Measurements from ENCODE around the gene IL15RA.

IL15RA gene

DNA sequence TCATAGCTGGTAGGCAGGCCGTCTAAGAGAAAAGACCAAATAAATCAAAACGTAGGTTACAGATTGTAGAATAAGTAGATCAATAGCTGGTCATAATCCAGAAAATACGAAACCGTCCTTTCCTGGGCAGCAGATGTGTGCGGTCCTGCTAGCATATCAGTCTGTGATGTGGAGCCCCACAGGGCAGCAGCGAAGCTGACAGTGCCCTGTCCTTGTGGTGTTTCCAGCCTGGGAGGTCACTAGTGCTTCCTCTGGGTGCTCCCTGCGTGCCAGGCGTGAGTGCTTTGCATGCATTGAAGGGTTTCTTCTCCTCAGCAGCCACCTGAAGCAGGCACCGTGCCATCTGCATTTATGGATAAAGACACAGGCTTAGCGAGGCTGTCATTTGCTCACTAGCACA is 41.7 kb downstream of the IL15RA start:
- H3K9ac ChIP-seq (ENCODE audit: low read depth in 1 of 2, low read length in 2 of 2), result no peak overlapping the region
- peaks cover 31 to 65% of the 10 kb centered on the region in 2 donors for H3K36me3 ChIP-seq (ENCODE audit: control insufficient read depth in 1 of 2, insufficient read depth in 2 of 2, low read length in 2 of 2)
- H3K4me3 ChIP-seq (ENCODE audit: low read depth in 1 of 2, low read length in 2 of 2), result no peak overlapping the region
- no peak overlapping the region for H3K27ac ChIP-seq (ENCODE audit: low read depth, low read length)
- H3K4me1 ChIP-seq (ENCODE audit: control insufficient read depth in 1 of 2, insufficient read depth in 2 of 2, low read length in 2 of 2), result no peaks in the 10 kb centered on the region
- H3K27me3 ChIP-seq (ENCODE audit: control insufficient read depth in 1 of 2, insufficient read depth in 2 of 2, low read length in 2 of 2), result no peaks in the 10 kb centered on the region
- H3K9me3 ChIP-seq (ENCODE audit: control insufficient read depth in 1 of 2, low read length in 2 of 2), result no peaks in the 10 kb centered on the region

DNA sequence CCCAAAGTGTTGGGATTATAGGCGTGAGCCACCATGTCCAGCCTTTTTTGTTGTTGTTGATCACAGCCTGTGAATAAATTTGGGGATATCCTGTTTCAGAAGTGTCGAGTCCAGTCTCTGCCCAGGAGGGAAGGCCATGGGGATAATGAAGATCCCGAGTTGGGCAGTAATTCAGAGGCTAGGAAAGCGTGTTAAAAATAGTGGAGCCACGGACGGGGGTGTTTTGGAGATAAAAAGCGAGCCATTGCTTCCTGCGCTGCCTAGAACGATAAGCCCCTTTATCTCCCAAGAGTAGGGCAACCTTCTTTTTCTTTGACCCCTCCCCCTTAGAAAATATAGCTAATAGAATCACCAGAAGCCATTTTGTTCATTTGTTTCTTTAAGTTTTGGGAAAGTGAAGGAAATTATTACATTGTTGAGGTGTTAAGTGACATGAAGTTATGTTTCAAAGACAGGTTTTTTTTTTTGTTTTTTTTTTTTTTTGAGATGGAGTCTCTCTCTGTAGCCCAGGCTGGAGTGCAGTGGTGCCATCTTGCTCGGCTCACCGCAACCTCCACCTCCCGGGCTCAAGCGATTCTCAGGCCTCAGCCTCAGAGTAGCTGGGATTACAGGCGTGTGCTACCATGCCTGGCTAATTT is 43.3 kb downstream of the IL15RA start:
- Histone ChIP-seq H3K9ac (ENCODE audit: low read depth in 1 of 2, low read length in 2 of 2) (no peak overlapping the region), H3K36me3 (ENCODE audit: control insufficient read depth in 1 of 2, insufficient read depth in 2 of 2, low read length in 2 of 2) (peaks cover 44 to 79% of the 10 kb centered on the region in 2 donors), H3K9me3 (ENCODE audit: control insufficient read depth in 1 of 2, low read length in 2 of 2) (no peaks in the 10 kb centered on the region), H3K27me3 (ENCODE audit: control insufficient read depth in 1 of 2, insufficient read depth in 2 of 2, low read length in 2 of 2) (no peaks in the 10 kb centered on the region), H3K4me1 (ENCODE audit: control insufficient read depth in 1 of 2, insufficient read depth in 2 of 2, low read length in 2 of 2) (no peaks in the 10 kb centered on the region), H3K4me3 (ENCODE audit: low read depth in 1 of 2, low read length in 2 of 2) (no peak overlapping the region), H3K27ac (ENCODE audit: low read depth, low read length) (no peak overlapping the region)

DNA sequence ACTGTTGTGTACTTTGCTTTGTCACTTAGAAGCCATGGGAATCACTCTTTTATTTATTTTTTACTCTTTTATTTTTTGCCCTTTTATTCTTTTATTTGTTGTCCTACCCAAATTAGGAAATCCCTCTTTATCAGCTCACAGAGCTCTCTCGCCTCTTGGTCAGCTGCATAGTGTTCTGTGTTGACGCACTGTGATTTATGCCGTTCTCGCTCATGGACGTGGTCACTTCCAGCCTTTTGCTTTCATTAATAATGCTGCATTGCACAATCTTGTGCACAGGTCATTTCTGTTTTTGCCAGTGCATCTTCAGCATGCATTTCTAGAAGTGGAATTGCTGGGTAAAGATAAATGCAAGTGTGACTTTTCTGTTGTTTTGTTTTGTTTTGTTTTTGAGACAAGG is 45.0 kb downstream of the IL15RA start:
- Histone ChIP-seq H3K27me3 (ENCODE audit: control insufficient read depth in 1 of 2, insufficient read depth in 2 of 2, low read length in 2 of 2) (no peaks in the 10 kb centered on the region), H3K27ac (ENCODE audit: low read depth, low read length) (no peak overlapping the region), H3K4me3 (ENCODE audit: low read depth in 1 of 2, low read length in 2 of 2) (no peak overlapping the region), H3K36me3 (ENCODE audit: control insufficient read depth in 1 of 2, insufficient read depth in 2 of 2, low read length in 2 of 2) (peaks cover 42 to 78% of the 10 kb centered on the region in 2 donors), H3K4me1 (ENCODE audit: control insufficient read depth in 1 of 2, insufficient read depth in 2 of 2, low read length in 2 of 2) (no peaks in the 10 kb centered on the region), H3K9me3 (ENCODE audit: control insufficient read depth in 1 of 2, low read length in 2 of 2) (no peaks in the 10 kb centered on the region), H3K9ac (ENCODE audit: low read depth in 1 of 2, low read length in 2 of 2) (no peak overlapping the region)

DNA sequence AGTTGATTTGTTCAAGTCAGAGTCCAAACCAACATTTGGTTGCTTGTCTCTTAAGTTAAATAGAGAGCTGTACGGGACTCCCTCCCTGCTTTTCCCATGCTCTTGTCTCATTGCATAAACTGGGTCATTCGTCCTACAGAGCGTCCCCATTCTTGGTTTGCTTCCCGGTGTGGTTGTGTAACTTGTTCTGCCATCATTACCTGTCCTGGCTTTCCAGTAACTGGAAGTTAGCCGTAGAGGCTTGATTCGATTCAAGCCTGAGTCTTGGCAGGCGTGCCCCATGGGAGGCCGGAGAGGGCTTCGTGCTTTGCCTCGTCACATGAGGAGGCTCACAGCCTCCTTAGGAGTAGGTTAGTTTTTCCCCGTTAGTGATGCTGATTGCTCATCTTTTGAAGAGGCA is 47.1 kb downstream of the IL15RA start:
- Histone ChIP-seq H3K27me3 (ENCODE audit: control insufficient read depth in 1 of 2, insufficient read depth in 2 of 2, low read length in 2 of 2) (no peaks in the 10 kb centered on the region), H3K4me1 (ENCODE audit: control insufficient read depth in 1 of 2, insufficient read depth in 2 of 2, low read length in 2 of 2) (no peaks in the 10 kb centered on the region), H3K9ac (ENCODE audit: low read depth in 1 of 2, low read length in 2 of 2) (no peak overlapping the region), H3K9me3 (ENCODE audit: control insufficient read depth in 1 of 2, low read length in 2 of 2) (no peaks in the 10 kb centered on the region), H3K36me3 (ENCODE audit: control insufficient read depth in 1 of 2, insufficient read depth in 2 of 2, low read length in 2 of 2) (peaks cover 28 to 78% of the 10 kb centered on the region in 2 donors), H3K27ac (ENCODE audit: low read depth, low read length) (no peak overlapping the region), H3K4me3 (ENCODE audit: low read depth in 1 of 2, low read length in 2 of 2) (no peak overlapping the region)

DNA sequence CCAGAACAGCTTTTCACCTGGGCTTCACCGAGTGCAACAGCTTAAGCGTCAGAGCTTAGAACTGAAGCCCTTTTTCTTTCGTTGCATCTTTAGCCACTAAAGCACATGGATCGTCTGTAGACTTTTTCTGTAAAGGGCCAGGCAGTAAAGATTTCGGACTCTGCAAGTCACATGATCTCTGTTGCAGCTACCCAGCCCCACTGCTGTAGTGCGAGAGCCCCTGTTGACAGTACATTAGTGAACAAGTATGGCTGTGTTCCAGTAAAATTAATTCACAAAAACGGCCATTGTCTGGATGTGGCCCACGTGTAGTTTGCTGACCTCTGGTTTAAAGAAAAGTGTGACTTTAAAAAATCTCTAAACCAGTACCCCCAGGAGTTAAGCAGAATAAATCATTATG is 47.9 kb downstream of the IL15RA start:
- H3K27ac ChIP-seq (ENCODE audit: low read depth, low read length), result no peak overlapping the region
- H3K4me1 ChIP-seq (ENCODE audit: control insufficient read depth in 1 of 2, insufficient read depth in 2 of 2, low read length in 2 of 2), result no peaks in the 10 kb centered on the region
- H3K27me3 ChIP-seq (ENCODE audit: control insufficient read depth in 1 of 2, insufficient read depth in 2 of 2, low read length in 2 of 2), result no peaks in the 10 kb centered on the region
- no peak overlapping the region for H3K9ac ChIP-seq (ENCODE audit: low read depth in 1 of 2, low read length in 2 of 2)
- H3K4me3 ChIP-seq (ENCODE audit: low read depth in 1 of 2, low read length in 2 of 2), result no peak overlapping the region
- no peaks in the 10 kb centered on the region for H3K9me3 ChIP-seq (ENCODE audit: control insufficient read depth in 1 of 2, low read length in 2 of 2)
- H3K36me3 ChIP-seq (ENCODE audit: control insufficient read depth in 1 of 2, insufficient read depth in 2 of 2, low read length in 2 of 2), result peaks cover 35 to 81% of the 10 kb centered on the region in 2 donors

DNA sequence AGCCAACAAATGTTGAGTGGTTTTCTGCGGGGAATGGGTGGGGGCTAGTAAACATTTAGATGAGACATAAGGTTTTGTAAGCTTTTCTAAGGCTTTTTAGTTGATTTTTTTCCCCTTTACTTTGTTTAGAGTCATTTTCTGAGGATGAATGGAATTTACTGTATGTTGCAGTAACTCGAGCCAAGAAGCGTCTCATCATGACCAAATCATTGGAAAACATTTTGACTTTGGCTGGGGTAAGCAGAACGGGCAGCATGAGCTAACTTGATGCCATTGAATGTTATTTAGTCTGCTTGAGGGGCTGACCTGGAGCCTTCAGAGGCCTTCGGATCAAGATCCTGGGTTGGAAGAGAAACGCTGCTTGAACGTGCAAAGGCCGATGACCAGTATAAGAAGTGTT is 50.0 kb downstream of the IL15RA start:
- Histone ChIP-seq H3K4me1 (ENCODE audit: control insufficient read depth in 1 of 2, insufficient read depth in 2 of 2, low read length in 2 of 2) (no peaks in the 10 kb centered on the region), H3K27me3 (ENCODE audit: control insufficient read depth in 1 of 2, insufficient read depth in 2 of 2, low read length in 2 of 2) (no peaks in the 10 kb centered on the region), H3K9ac (ENCODE audit: low read depth in 1 of 2, low read length in 2 of 2) (no peak overlapping the region), H3K36me3 (ENCODE audit: control insufficient read depth in 1 of 2, insufficient read depth in 2 of 2, low read length in 2 of 2) (peaks cover 46 to 92% of the 10 kb centered on the region in 2 donors), H3K9me3 (ENCODE audit: control insufficient read depth in 1 of 2, low read length in 2 of 2) (no peaks in the 10 kb centered on the region), H3K27ac (ENCODE audit: low read depth, low read length) (no peak overlapping the region), H3K4me3 (ENCODE audit: low read depth in 1 of 2, low read length in 2 of 2) (no peak overlapping the region)

DNA sequence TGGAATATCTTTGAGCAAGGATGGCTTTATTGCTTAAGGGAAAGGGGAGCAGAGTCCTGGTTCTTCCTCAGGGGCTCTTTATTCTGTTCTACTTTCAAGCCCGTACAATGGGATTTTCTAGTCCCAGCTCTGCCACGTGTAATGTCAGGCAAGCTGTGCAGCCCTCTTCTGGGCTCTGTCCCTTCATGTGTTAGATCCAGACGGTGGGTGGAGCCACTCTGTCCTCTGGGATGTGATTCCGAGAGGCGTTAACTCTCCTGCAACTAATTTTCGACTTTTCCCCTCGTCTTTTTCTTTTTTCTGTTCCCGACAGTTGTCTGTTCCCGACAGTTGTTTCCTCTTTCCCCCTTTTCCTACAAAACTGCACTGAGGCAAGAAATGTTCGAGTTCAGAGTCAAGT is 52.5 kb downstream of the IL15RA start:
- Histone ChIP-seq H3K27ac (ENCODE audit: low read depth, low read length) (no peak overlapping the region), H3K9me3 (ENCODE audit: control insufficient read depth in 1 of 2, low read length in 2 of 2) (no peaks in the 10 kb centered on the region), H3K4me3 (ENCODE audit: low read depth in 1 of 2, low read length in 2 of 2) (no peak overlapping the region), H3K9ac (ENCODE audit: low read depth in 1 of 2, low read length in 2 of 2) (no peak overlapping the region), H3K27me3 (ENCODE audit: control insufficient read depth in 1 of 2, insufficient read depth in 2 of 2, low read length in 2 of 2) (no peaks in the 10 kb centered on the region), H3K36me3 (ENCODE audit: control insufficient read depth in 1 of 2, insufficient read depth in 2 of 2, low read length in 2 of 2) (peaks cover 62 to 94% of the 10 kb centered on the region in 2 donors), H3K4me1 (ENCODE audit: control insufficient read depth in 1 of 2, insufficient read depth in 2 of 2, low read length in 2 of 2) (no peaks in the 10 kb centered on the region)

DNA sequence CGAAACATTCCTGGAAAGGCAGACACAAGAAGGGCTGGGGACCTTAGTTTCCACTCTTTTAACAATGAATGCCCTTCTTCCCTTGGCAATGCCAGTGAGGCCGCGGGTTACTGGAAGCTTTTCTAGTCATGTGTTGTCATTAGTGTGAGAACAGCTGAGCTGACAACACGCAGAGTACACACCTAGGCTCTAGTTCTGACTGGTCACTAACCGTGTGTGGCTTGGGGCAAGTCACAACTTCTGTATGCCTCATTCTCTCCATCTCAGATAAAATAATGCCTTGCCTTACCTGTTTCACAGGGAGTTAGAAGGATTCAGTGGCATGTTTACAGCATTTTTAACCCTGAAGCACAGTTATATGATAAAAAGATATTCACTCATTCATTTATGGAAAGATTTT is 55.6 kb downstream of the IL15RA start:
- H3K27me3 ChIP-seq (ENCODE audit: control insufficient read depth in 1 of 2, insufficient read depth in 2 of 2, low read length in 2 of 2), result no peaks in the 10 kb centered on the region
- H3K27ac ChIP-seq (ENCODE audit: low read depth, low read length), result no peak overlapping the region
- H3K36me3 ChIP-seq (ENCODE audit: control insufficient read depth in 1 of 2, insufficient read depth in 2 of 2, low read length in 2 of 2), result peaks cover 64 to 95% of the 10 kb centered on the region in 2 donors
- H3K9me3 ChIP-seq (ENCODE audit: control insufficient read depth in 1 of 2, low read length in 2 of 2), result no peaks in the 10 kb centered on the region
- H3K4me1 ChIP-seq (ENCODE audit: control insufficient read depth in 1 of 2, insufficient read depth in 2 of 2, low read length in 2 of 2), result no peaks in the 10 kb centered on the region
- H3K9ac ChIP-seq (ENCODE audit: low read depth in 1 of 2, low read length in 2 of 2), result no peak overlapping the region
- H3K4me3 ChIP-seq (ENCODE audit: low read depth in 1 of 2, low read length in 2 of 2), result no peak overlapping the region

DNA sequence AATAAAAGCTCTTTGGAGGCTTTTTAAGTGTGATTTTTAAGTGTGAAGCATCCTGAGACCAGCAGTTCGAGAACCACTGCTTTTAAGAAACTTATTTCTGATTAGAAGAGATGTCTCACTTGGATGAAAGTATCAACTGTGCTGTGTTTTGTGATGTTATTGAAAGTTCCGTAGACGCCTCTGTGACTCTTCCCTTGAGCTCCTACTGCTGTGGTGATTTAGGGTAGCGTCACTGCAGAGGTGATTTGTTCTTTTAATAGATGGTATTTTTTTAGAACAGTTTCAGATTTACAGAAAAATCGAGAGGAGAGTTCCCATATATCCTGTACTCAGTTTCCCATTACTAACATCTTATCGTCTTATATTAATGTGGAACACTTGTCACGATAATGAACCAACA is 57.8 kb downstream of the IL15RA start:
- Histone ChIP-seq H3K4me3 (ENCODE audit: low read depth in 1 of 2, low read length in 2 of 2) (no peak overlapping the region), H3K27ac (ENCODE audit: low read depth, low read length) (no peak overlapping the region), H3K9ac (ENCODE audit: low read depth in 1 of 2, low read length in 2 of 2) (no peak overlapping the region), H3K36me3 (ENCODE audit: control insufficient read depth in 1 of 2, insufficient read depth in 2 of 2, low read length in 2 of 2) (peaks cover 72 to 98% of the 10 kb centered on the region in 2 donors), H3K27me3 (ENCODE audit: control insufficient read depth in 1 of 2, insufficient read depth in 2 of 2, low read length in 2 of 2) (no peaks in the 10 kb centered on the region), H3K4me1 (ENCODE audit: control insufficient read depth in 1 of 2, insufficient read depth in 2 of 2, low read length in 2 of 2) (no peaks in the 10 kb centered on the region), H3K9me3 (ENCODE audit: control insufficient read depth in 1 of 2, low read length in 2 of 2) (no peaks in the 10 kb centered on the region)

DNA sequence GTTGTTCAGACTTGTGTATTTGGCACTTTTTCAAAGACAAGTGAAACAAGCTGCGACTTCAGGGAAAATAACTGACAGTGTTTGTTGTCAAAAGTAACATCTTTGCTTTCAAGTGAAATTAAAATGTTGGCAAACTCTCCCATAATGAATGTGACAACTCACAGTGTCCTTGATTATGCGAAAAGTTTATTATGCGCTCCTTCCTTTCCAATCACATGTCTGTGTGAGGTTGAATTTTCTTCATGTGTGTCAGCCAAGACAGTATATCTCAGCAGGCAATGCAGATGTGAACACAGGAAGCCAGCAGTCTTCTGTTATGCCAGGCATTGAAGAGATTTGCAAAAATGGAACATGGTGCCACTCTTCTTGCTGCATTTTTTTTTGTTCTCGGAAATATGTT is 58.6 kb downstream of the IL15RA start:
- Histone ChIP-seq H3K27ac (ENCODE audit: low read depth, low read length) (no peak overlapping the region), H3K9me3 (ENCODE audit: control insufficient read depth in 1 of 2, low read length in 2 of 2) (no peaks in the 10 kb centered on the region)

DNA sequence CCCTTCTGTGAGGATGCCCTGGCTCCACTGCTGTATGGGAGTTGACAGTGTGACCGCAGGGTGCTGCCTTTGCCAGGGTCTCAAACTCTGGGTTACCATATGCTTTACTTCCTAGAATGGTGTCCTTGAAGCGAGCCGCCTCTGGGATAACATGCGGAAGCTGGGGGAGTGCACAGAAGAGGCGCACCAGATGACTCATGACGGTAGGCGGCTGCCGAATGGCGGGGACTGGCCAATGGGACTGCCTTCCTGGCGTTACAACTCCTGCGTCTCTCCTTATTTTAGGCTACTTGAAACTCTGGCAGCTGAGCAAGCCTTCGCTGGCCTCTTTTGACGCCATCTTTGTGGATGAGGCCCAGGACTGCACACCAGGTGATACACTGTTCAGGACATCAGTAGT is 60.0 kb downstream of the IL15RA start:
- Histone ChIP-seq H3K27me3 (ENCODE audit: control insufficient read depth in 1 of 2, insufficient read depth in 2 of 2, low read length in 2 of 2) (no peaks in the 10 kb centered on the region), H3K4me3 (ENCODE audit: low read depth in 1 of 2, low read length in 2 of 2) (no peak overlapping the region), H3K36me3 (ENCODE audit: control insufficient read depth in 1 of 2, insufficient read depth in 2 of 2, low read length in 2 of 2) (peaks cover 77 to 97% of the 10 kb centered on the region in 2 donors), H3K4me1 (ENCODE audit: control insufficient read depth in 1 of 2, insufficient read depth in 2 of 2, low read length in 2 of 2) (no peaks in the 10 kb centered on the region), H3K27ac (ENCODE audit: low read depth, low read length) (no peak overlapping the region), H3K9ac (ENCODE audit: low read depth in 1 of 2, low read length in 2 of 2) (no peak overlapping the region), H3K9me3 (ENCODE audit: control insufficient read depth in 1 of 2, low read length in 2 of 2) (no peaks in the 10 kb centered on the region)

More for the DNA sequence above, 58.6 kb downstream of the IL15RA start:
- H3K27me3 ChIP-seq (ENCODE audit: control insufficient read depth in 1 of 2, insufficient read depth in 2 of 2, low read length in 2 of 2), result no peaks in the 10 kb centered on the region
- H3K4me3 ChIP-seq (ENCODE audit: low read depth in 1 of 2, low read length in 2 of 2), result no peak overlapping the region
- H3K36me3 ChIP-seq (ENCODE audit: control insufficient read depth in 1 of 2, insufficient read depth in 2 of 2, low read length in 2 of 2), result peaks cover 71 to 98% of the 10 kb centered on the region in 2 donors
- H3K9ac ChIP-seq (ENCODE audit: low read depth in 1 of 2, low read length in 2 of 2), result no peak overlapping the region
- no peaks in the 10 kb centered on the region for H3K4me1 ChIP-seq (ENCODE audit: control insufficient read depth in 1 of 2, insufficient read depth in 2 of 2, low read length in 2 of 2)
